H1 (cell line): ENCODE results near the gene PRR22.

Experiments
- BRCA1 ChIP-seq: IDR thresholded peaks from 2 replicates; pipeline ENCODE4 v1.6.1; 2012; ENCODE audit warnings: low read depth, low read length, improper control_type of control experiment
- CBX8 ChIP-seq: fragments of 300-800, 300-1000 bp; sonication (generic); IDR thresholded peaks from 2 replicates; pipeline ENCODE4 v1.7.1; 2016; ENCODE audit warnings: low read depth, low read length, borderline replicate concordance
- EZH2 ChIP-seq: fragments of 200-600 bp; sonication (generic); IDR thresholded peaks from 2 replicates; pipeline ENCODE4 v1.7.1; 2012; ENCODE audit warnings: low read depth, mild to moderate bottlenecking, moderate library complexity, low read length, inconsistent platforms; ENCODE audit not compliant: severe bottlenecking
- HDAC2 ChIP-seq, 2 experiments: fragments of 300-600 bp in 1 of 2; sonication (generic) in 1 of 2; IDR thresholded peaks; 2 replicates each; pipeline ENCODE4 v1.6.1; 2011 to 2012; ENCODE audit warnings: low read depth in 2 of 2, low read length in 2 of 2, mild to moderate bottlenecking in 2 of 2, moderate library complexity in 2 of 2, borderline replicate concordance in 1 of 2, inconsistent platforms in 1 of 2
- MAFK ChIP-seq: IDR thresholded peaks from 2 replicates; pipeline ENCODE4 v1.6.1; 2012; ENCODE audit warnings: low read depth, mild to moderate bottlenecking, improper control_type of control experiment, low read length
- USF2 ChIP-seq: IDR thresholded peaks from 2 replicates; pipeline ENCODE4 v1.6.1; 2011; ENCODE audit warnings: low read length, improper control_type of control experiment
- TF ChIP-seq, protein P1 (sequence below), 3 experiments: IDR thresholded peaks; 1 replicate in 2 of 3; 2 replicates in 1 of 3; pipeline versions ENCODE4 v1.5.1 to v1.6.1; 2011; ENCODE audit warnings: low read length in 3 of 3, mild to moderate bottlenecking in 3 of 3, inconsistent platforms in 2 of 3, low read depth in 1 of 3, moderate library complexity in 1 of 3; ENCODE audit not compliant: insufficient read depth in 1 of 3; ENCODE audit errors: control extremely low read depth in 1 of 3

- TF ChIP-seq BRCA1 = no peak
- TF ChIP-seq EZH2 = no peak
- no peak for TF ChIP-seq MAFK
- TF ChIP-seq, protein P1, sequence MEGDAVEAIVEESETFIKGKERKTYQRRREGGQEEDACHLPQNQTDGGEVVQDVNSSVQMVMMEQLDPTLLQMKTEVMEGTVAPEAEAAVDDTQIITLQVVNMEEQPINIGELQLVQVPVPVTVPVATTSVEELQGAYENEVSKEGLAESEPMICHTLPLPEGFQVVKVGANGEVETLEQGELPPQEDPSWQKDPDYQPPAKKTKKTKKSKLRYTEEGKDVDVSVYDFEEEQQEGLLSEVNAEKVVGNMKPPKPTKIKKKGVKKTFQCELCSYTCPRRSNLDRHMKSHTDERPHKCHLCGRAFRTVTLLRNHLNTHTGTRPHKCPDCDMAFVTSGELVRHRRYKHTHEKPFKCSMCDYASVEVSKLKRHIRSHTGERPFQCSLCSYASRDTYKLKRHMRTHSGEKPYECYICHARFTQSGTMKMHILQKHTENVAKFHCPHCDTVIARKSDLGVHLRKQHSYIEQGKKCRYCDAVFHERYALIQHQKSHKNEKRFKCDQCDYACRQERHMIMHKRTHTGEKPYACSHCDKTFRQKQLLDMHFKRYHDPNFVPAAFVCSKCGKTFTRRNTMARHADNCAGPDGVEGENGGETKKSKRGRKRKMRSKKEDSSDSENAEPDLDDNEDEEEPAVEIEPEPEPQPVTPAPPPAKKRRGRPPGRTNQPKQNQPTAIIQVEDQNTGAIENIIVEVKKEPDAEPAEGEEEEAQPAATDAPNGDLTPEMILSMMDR (IDR thresholded peaks at IDR 0.05; ENCODE audit: control extremely low read depth in 1 of 3, insufficient read depth in 1 of 3, low read depth in 1 of 3, low read length in 3 of 3) = no peak
- no peak for TF ChIP-seq CBX8
- no peak for TF ChIP-seq HDAC2 (IDR thresholded peaks at IDR 0.05; ENCODE audit: borderline replicate concordance in 1 of 2, low read depth in 2 of 2, low read length in 2 of 2)
- TF ChIP-seq USF2 = no peak
Measured at GRCh38 chr19:5818594-5818993, 34.0 kb upstream of the PRR22 start.
